B cell (primary cell): ENCODE results near the gene GRID2. TPM values are rescaled to one million over a fixed set of nuclear protein-coding genes. Genes with fewer than 3 reads are reported as not detected.

Experiments used
- ATAC-seq: fragments of 200-7000 bp; cut with Tn5 transposase; one replicate; pipeline ENCODE4 v1.10.0; 2021; ENCODE audit warnings: low read depth, mild to moderate bottlenecking, moderate number of reproducible peaks, moderate library complexity
- CTCF ChIA-PET: fragments of 350-600 bp; sonication (Branson Sonifier 250); formaldehyde crosslinking; loops from one replicate; lab custom pipeline; 2021; ENCODE audit warnings: antibody characterized with exemption, inconsistent platforms; lab: Charles Lee
- POLR2A ChIA-PET: fragments of 350-600 bp; sonication (Branson Sonifier 250); formaldehyde crosslinking; loops from one replicate; lab custom pipeline; 2021; ENCODE audit warnings: antibody characterized with exemption; lab: Charles Lee
- DNase-seq: peaks from one replicate; pipeline ENCODE4 v3.0.0; 2013
- H2AFZ ChIP-seq: 2 replicates; pipeline ENCODE4 v1.6.1; 2012; ENCODE audit warnings: mild to moderate bottlenecking, low read depth, low read length; ENCODE audit not compliant: insufficient read depth, poor library complexity, severe bottlenecking
- H3K27ac ChIP-seq, 2 donors: 1 replicate in 1 of 2; 2 replicates in 1 of 2; pipeline ENCODE4 v1.5.1; 2012 to 2013; ENCODE audit warnings: low read length in 2 of 2, mild to moderate bottlenecking in 2 of 2, moderate library complexity in 1 of 2
- H3K27me3 ChIP-seq, 4 experiments: fragments of 200-600 bp in 1 of 4; sonication (generic) in 1 of 4; replicated peaks in 1 of 4; 1 replicate in 2 of 4; 2 replicates in 2 of 4; pipeline versions ENCODE4 v1.6.1 to v1.7.0; 2013 to 2016; ENCODE audit warnings: low read length in 3 of 4, mild to moderate bottlenecking in 2 of 4, mixed read lengths in 1 of 4, moderate library complexity in 1 of 4; ENCODE audit not compliant: insufficient read depth in 4 of 4, control insufficient read depth in 3 of 4; ENCODE audit errors: control extremely low read depth in 1 of 4
- H3K36me3 ChIP-seq, 2 experiments: replicated peaks in 1 of 2; 1 replicate in 1 of 2; 2 replicates in 1 of 2; pipeline versions ENCODE4 v1.6.1 to v1.7.1; 2013; ENCODE audit warnings: low read length in 1 of 2; ENCODE audit not compliant: insufficient read depth in 2 of 2, control insufficient read depth in 1 of 2; ENCODE audit errors: control extremely low read depth in 1 of 2, extremely low read depth in 1 of 2
- H3K4me1 ChIP-seq, 2 donors: fragments of 200-600 bp in 1 of 2; sonication (generic) in 1 of 2; 1 replicate in 1 of 2; 2 replicates in 1 of 2; pipeline versions ENCODE4 v1.5.1 to v1.6.1; 2013 to 2017; ENCODE audit warnings: low read length in 2 of 2; ENCODE audit not compliant: control insufficient read depth in 2 of 2, insufficient read depth in 2 of 2
- H3K4me2 ChIP-seq: replicated peaks from 2 replicates; pipeline ENCODE3; 2012; ENCODE audit warnings: mild to moderate bottlenecking, low read depth, low read length; ENCODE audit not compliant: poor library complexity, severe bottlenecking
- H3K4me3 ChIP-seq, 5 experiments: fragments of 200-600 bp in 1 of 5; sonication (generic) in 1 of 5; 1 replicate in 3 of 5; 2 replicates in 2 of 5; pipeline versions ENCODE4 v1.5.1 to v1.7.0; 2011 to 2016; ENCODE audit warnings: low read length in 4 of 5, mild to moderate bottlenecking in 4 of 5, low read depth in 2 of 5, control low read depth in 1 of 5, moderate library complexity in 1 of 5; ENCODE audit not compliant: insufficient read depth in 1 of 5; ENCODE audit errors: control extremely low read depth in 1 of 5, extremely low read depth in 1 of 5
- H3K79me2 ChIP-seq: fragments of 200-600 bp; sonication (generic); one replicate; pipeline ENCODE4 v1.6.0; 2016; ENCODE audit warnings: low read length; ENCODE audit not compliant: control insufficient read depth, insufficient read depth
- H3K9ac ChIP-seq: fragments of 200-600 bp; sonication (generic); 2 replicates; pipeline ENCODE4 v1.6.1; 2017; ENCODE audit warnings: mild to moderate bottlenecking, low read length, moderate library complexity
- H3K9me3 ChIP-seq, 3 donors: one replicate each; pipeline versions ENCODE4 v1.6.1 to v1.7.1; 2013; ENCODE audit warnings: low read length in 2 of 3; ENCODE audit not compliant: control insufficient read depth in 2 of 3, insufficient read depth in 1 of 3; ENCODE audit errors: control extremely low read depth in 1 of 3
- H4K20me1 ChIP-seq: 2 replicates; pipeline ENCODE4 v1.6.0; 2012; ENCODE audit warnings: mild to moderate bottlenecking, low read length; ENCODE audit not compliant: insufficient read depth, control insufficient read depth, poor library complexity, severe bottlenecking
- H3K27ac Mint-ChIP-seq: one replicate; pipeline ENCODE4 v1.8.0; 2021; ENCODE audit warnings: mixed read lengths
- H3K27me3 Mint-ChIP-seq: one replicate; pipeline ENCODE4 v1.8.0; 2021; ENCODE audit warnings: mixed read lengths
- H3K4me1 Mint-ChIP-seq: one replicate; pipeline ENCODE4 v1.8.0; 2021; ENCODE audit warnings: mixed read lengths
- H3K4me3 Mint-ChIP-seq: one replicate; pipeline ENCODE4 v1.8.0; 2021; ENCODE audit warnings: mixed read lengths
- H3K9me3 Mint-ChIP-seq: one replicate; pipeline ENCODE4 v1.8.0; 2022; ENCODE audit warnings: mixed read lengths; ENCODE audit not compliant: insufficient read depth
- EZH2 ChIP-seq: IDR thresholded peaks from 2 replicates; pipeline ENCODE4 v1.6.1; 2012; ENCODE audit warnings: borderline replicate concordance, low read depth, mild to moderate bottlenecking, moderate library complexity, low read length; ENCODE audit not compliant: insufficient read depth, poor library complexity, severe bottlenecking
- WGBS: methylation state at CpG from one replicate; pipeline ENCODE4 v1.1.5; 2013; ENCODE audit warnings: missing lambda C conversion rate; ENCODE audit not compliant: insufficient coverage; 5-methylcytosine and 5-hydroxymethylcytosine counted together
- intact Hi-C: fragments of 100-400 bp; cut with micrococcal nuclease; formaldehyde crosslinking; loops from one replicate; pipeline ENCODE4 v1.10.0; 2022
- polyA plus RNA-seq: library from polyadenylated mRNA; depleted of rRNA; stranded (reverse); fragments of >200 nt; gene quantifications from 2 replicates; pipeline ENCODE4 v1.2.3, GENCODE V29; 2012
- total RNA-seq, 2 donors: library from RNA; stranded (reverse); fragments of 120-200 nt in 1 of 2; gene quantifications; 1 replicate in 1 of 2; 2 replicates in 1 of 2; pipeline versions ENCODE4 v1.2.3 to v1.2.4, GENCODE V29; 2013 to 2022
- TF ChIP-seq, protein P1 (sequence below): fragments of 200-600 bp; IDR thresholded peaks from one replicate; pipeline ENCODE4 v1.8.0; 2022; ENCODE audit warnings: antibody characterized with exemption, mild to moderate bottlenecking

GRID2 gene
- total and polyA plus RNA-seq, 2 donors (not counting 1 experiment from before 2014, with no cell fraction given): not detected

DNA sequence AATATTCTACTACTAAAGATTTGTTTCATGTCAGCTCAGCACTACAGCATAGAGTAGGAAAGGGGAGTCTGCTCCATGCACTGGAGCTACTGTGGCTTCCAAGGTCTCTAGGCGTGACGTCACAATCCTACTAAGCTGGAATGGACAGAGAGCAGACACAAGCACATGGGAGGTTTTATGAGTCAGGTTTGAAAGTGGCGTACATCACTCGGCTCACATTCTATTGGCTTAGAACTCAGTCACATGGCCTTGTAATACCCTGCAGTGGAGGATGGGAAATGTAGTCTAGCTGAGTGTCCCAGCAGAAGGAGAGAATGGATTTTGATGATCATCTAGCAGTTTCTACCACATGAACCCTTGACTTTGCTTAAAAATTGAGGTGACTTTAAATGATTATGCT is 899.9 kb downstream of the GRID2 start:
- peaks cover 2% of the 10 kb centered on the region for H3K9me3 Mint-ChIP-seq
- DNase-seq: no peak
- POLR2A ChIA-PET: no interaction called here

DNA sequence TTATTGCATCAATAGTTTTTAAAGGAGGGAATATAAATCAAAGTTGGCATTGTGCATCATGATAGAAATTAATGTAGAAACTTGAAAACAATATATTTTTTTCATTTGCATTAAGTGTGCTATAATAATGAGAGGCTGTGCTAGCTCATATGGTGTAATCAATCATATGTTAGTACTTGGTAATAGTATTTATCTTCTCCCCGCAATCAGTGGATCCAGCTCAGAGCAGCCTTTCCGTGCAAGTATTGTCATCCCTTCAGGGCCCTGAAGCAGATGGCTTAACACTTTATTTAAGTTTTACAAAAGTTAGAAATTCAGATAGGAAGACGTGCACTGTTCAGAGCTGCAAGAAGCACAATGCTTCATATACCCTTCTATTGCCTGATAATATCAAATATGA is 908.5 kb downstream of the GRID2 start:
- Histone ChIP-seq H2AFZ (no peak overlapping the region), H3K9me3 (no peaks in the 10 kb centered on the region), H3K27ac (no peak overlapping the region), H3K27me3 (no peaks in the 10 kb centered on the region), H3K36me3 (no peaks in the 10 kb centered on the region), H3K9ac (no peak overlapping the region), H3K4me3 (no peak overlapping the region), H3K4me2 (no peak overlapping the region), H3K79me2 (no peaks in the 10 kb centered on the region), H3K4me1 (no peaks in the 10 kb centered on the region), H4K20me1 (no peaks in the 10 kb centered on the region)
- no peak overlapping the region for H3K4me3 Mint-ChIP-seq
- no peaks in the 10 kb centered on the region for H3K27me3 Mint-ChIP-seq
- TF ChIP-seq, protein P1, sequence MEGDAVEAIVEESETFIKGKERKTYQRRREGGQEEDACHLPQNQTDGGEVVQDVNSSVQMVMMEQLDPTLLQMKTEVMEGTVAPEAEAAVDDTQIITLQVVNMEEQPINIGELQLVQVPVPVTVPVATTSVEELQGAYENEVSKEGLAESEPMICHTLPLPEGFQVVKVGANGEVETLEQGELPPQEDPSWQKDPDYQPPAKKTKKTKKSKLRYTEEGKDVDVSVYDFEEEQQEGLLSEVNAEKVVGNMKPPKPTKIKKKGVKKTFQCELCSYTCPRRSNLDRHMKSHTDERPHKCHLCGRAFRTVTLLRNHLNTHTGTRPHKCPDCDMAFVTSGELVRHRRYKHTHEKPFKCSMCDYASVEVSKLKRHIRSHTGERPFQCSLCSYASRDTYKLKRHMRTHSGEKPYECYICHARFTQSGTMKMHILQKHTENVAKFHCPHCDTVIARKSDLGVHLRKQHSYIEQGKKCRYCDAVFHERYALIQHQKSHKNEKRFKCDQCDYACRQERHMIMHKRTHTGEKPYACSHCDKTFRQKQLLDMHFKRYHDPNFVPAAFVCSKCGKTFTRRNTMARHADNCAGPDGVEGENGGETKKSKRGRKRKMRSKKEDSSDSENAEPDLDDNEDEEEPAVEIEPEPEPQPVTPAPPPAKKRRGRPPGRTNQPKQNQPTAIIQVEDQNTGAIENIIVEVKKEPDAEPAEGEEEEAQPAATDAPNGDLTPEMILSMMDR: no peak
- TF ChIP-seq EZH2: no peak
- no CpG with 5 or more reads among the region's 3 CpGs for WGBS
- intact Hi-C loops: no loop called here
- H3K9me3 Mint-ChIP-seq: peaks cover 4% of the 10 kb centered on the region
- ChIA-PET POLR2A (no interaction called here), CTCF (no interaction called here)
- no peak overlapping the region for H3K27ac Mint-ChIP-seq
- ATAC-seq (no peak), DNase-seq (no peak)
- no peaks in the 10 kb centered on the region for H3K4me1 Mint-ChIP-seq

More for the DNA sequence above, 899.9 kb downstream of the GRID2 start:
- Histone ChIP-seq H3K27ac (no peak overlapping the region), H4K20me1 (no peaks in the 10 kb centered on the region), H3K4me1 (no peaks in the 10 kb centered on the region), H2AFZ (no peak overlapping the region), H3K36me3 (no peaks in the 10 kb centered on the region), H3K27me3 (no peaks in the 10 kb centered on the region), H3K4me2 (no peak overlapping the region), H3K4me3 (no peak overlapping the region), H3K9ac (no peak overlapping the region), H3K79me2 (no peaks in the 10 kb centered on the region), H3K9me3 (no peaks in the 10 kb centered on the region)
- H3K27ac Mint-ChIP-seq: no peak overlapping the region
- no peak for ATAC-seq
- no peak overlapping the region for H3K4me3 Mint-ChIP-seq
- H3K27me3 Mint-ChIP-seq: no peaks in the 10 kb centered on the region
- H3K4me1 Mint-ChIP-seq: no peaks in the 10 kb centered on the region
- intact Hi-C loops: no loop called here
- TF ChIP-seq, protein P1: no peak
- no peak for TF ChIP-seq EZH2
- 95% methylated on average over 3 of the region's 4 CpGs for WGBS
- CTCF ChIA-PET: no interaction called here
